Raji (cell line): Measurements from ENCODE around the gene MZB1.
A peak's percentile ranks its signal among the peaks of the same experiment; 100 is the strongest.

Experiments
- POLR2A ChIP-seq: IDR thresholded peaks from 2 replicates; pipeline ENCODE4 v1.6.1; 2011; ENCODE audit warnings: low read depth, low read length, control low read depth; ENCODE audit not compliant: insufficient read depth

Gene MZB1

GRCh38 chr5:139385061-139386049 is 4.4 kb downstream of the MZB1 start:
- TF ChIP-seq POLR2A = peak; percentile 41

- TF ChIP-seq POLR2A = peak; percentile 82
Observed at GRCh38 chr5:139384591-139385051, 5.1 kb downstream of the MZB1 start.

GRCh38 chr5:139383993-139384590 is 5.6 kb downstream of the MZB1 start:
- TF ChIP-seq POLR2A = no peak

GRCh38 chr5:139383275-139383992 is 6.3 kb downstream of the MZB1 start, which contains the start of gene SLC23A1:
SLC23A1 (minus strand) TSS chr5:139383297; CDS start chr5:139383253, 44 bp downstream.
- TF ChIP-seq POLR2A = peak; percentile 33; the same call in 1 of the 2 replicates

- no peak for TF ChIP-seq POLR2A
Observed at GRCh38 chr5:139382807-139383206, 6.9 kb downstream of the MZB1 start.

GRCh38 chr5:139381837-139382761 is 7.6 kb downstream of the MZB1 start:
- peak; percentile 55 for TF ChIP-seq POLR2A

- TF ChIP-seq POLR2A = 0 out of 2 replicates have a peak, but pooled peaks have one; percentile 21
Observed at GRCh38 chr5:139379626-139380449, 9.9 kb downstream of the MZB1 start.

- no peak for TF ChIP-seq POLR2A
Observed at GRCh38 chr5:139378941-139379361, 10.8 kb downstream of the MZB1 start.

- no peak for TF ChIP-seq POLR2A
Observed at GRCh38 chr5:139378101-139378825, 11.4 kb downstream of the MZB1 start.

- no peak for TF ChIP-seq POLR2A
Observed at GRCh38 chr5:139377226-139377625, 12.5 kb downstream of the MZB1 start.

- TF ChIP-seq POLR2A = no peak
Observed at GRCh38 chr5:139376364-139376763, 13.3 kb downstream of the MZB1 start.

- no peak for TF ChIP-seq POLR2A
Observed at GRCh38 chr5:139374909-139375308, 14.8 kb downstream of the MZB1 start.

- TF ChIP-seq POLR2A = no peak
Observed at GRCh38 chr5:139371482-139372435, 18.0 kb downstream of the MZB1 start.
